GM23338 (cell line): Measurements from ENCODE around the gene UBE2QL1.

Source experiments
- CREB1 ChIP-seq: fragments of 250-450 bp; sonication (Bioruptor Pico); IDR thresholded peaks from 2 replicates; pipeline ENCODE4 v1.5.0; 2020; ENCODE audit warnings: low read depth, mild to moderate bottlenecking, moderate library complexity
- CTCF ChIP-seq, 2 experiments: fragments of 200-600 bp in 1 of 2; sonication (generic) in 1 of 2; conservative IDR thresholded peaks; 2 replicates each; pipeline versions ENCODE4 v1.5.1 to v1.6.1; 2016 to 2017; ENCODE audit warnings: antibody characterized with exemption in 2 of 2, low read depth in 2 of 2, mild to moderate bottlenecking in 2 of 2, moderate library complexity in 1 of 2
- EZH2 ChIP-seq: fragments of 200-600 bp; sonication (generic); IDR thresholded peaks from one replicate; pipeline ENCODE4 v1.8.0; 2017; ENCODE audit warnings: antibody characterized with exemption, mild to moderate bottlenecking, low read depth; ENCODE audit not compliant: unreplicated experiment
- EZH2phosphoT487 ChIP-seq: fragments of 200-600 bp; sonication (generic); IDR thresholded peaks from one replicate; pipeline ENCODE4 v1.8.1; 2018; ENCODE audit warnings: antibody characterized with exemption; ENCODE audit not compliant: unreplicated experiment
- POLR2AphosphoS5 ChIP-seq: IDR thresholded peaks from 2 replicates; pipeline ENCODE4 v1.6.1; 2016; ENCODE audit warnings: antibody characterized with exemption, low read depth
- REST ChIP-seq: IDR thresholded peaks from one replicate; pipeline ENCODE4 v1.6.1; 2018; ENCODE audit warnings: antibody characterized with exemption; ENCODE audit not compliant: unreplicated experiment
- ZNF114 ChIP-seq: fragments of 250-450 bp; sonication (Bioruptor Pico); IDR thresholded peaks from 2 replicates; pipeline ENCODE4 v1.5.0; 2020; ENCODE audit warnings: mild to moderate bottlenecking, moderate library complexity
- ZNF331 ChIP-seq: fragments of 250-450 bp; sonication (Bioruptor Pico); IDR thresholded peaks from 2 replicates; pipeline ENCODE4 v1.5.0; 2020; ENCODE audit warnings: low read depth, mild to moderate bottlenecking, moderate library complexity

GRCh38 chr5:6475626-6476312 is 27.1 kb downstream of the UBE2QL1 start:
- no peak for TF ChIP-seq CTCF (conservative IDR thresholded peaks at IDR 0.05; ENCODE audit: low read depth in 2 of 2)
- no peak for TF ChIP-seq EZH2
- TF ChIP-seq REST: no peak
- TF ChIP-seq CREB1 (CRISPR knock-in tag): no peak
- TF ChIP-seq EZH2phosphoT487: no peak
- no peak for TF ChIP-seq POLR2AphosphoS5
- no peak for TF ChIP-seq ZNF331 (CRISPR knock-in tag)
- no peak for TF ChIP-seq ZNF114 (CRISPR knock-in tag)
